Astrocyte (in vitro differentiated cells and primary cell): ENCODE data around the gene CD81. TPM values are rescaled to one million over a fixed set of nuclear protein-coding genes. Genes with fewer than 3 reads are reported as not detected.
"Not testable (repeated sequence)": the region's sequence is repeated elsewhere in the genome, so short reads cannot be mapped to it uniquely, and the experiment has no call there.

Experiments
- DNase-seq: peaks from one replicate; pipeline ENCODE4 v3.0.0-alpha.2; 2010; ENCODE audit warnings: low read depth
- FAIRE-seq: peaks from 2 replicates; lab custom pipeline; 2011; peaks lifted over from hg19 to GRCh38; lab: Jason Lieb, UNC
- H2AFZ ChIP-seq: 2 replicates; pipeline ENCODE4 v1.6.0; 2012; ENCODE audit warnings: low read depth, low read length, inconsistent platforms
- H3K27ac ChIP-seq: 2 replicates; pipeline ENCODE4 v1.5.1; 2011; ENCODE audit warnings: low read depth, low read length, inconsistent platforms
- H3K27me3 ChIP-seq: 2 replicates; pipeline ENCODE4 v1.6.0; 2011; ENCODE audit warnings: low read length, inconsistent platforms; ENCODE audit not compliant: insufficient read depth
- H3K36me3 ChIP-seq: 2 replicates; pipeline ENCODE4 v1.5.1; 2011; ENCODE audit warnings: low read length, inconsistent platforms; ENCODE audit not compliant: insufficient read depth
- H3K4me1 ChIP-seq: 2 replicates; pipeline ENCODE4 v1.5.1; 2011; ENCODE audit warnings: low read length, inconsistent platforms; ENCODE audit not compliant: insufficient read depth
- H3K4me2 ChIP-seq: 2 replicates; pipeline ENCODE4 v1.6.0; 2012; ENCODE audit warnings: low read length, inconsistent platforms
- H3K4me3 ChIP-seq: 2 replicates; pipeline ENCODE4 v1.5.1; 2011; ENCODE audit warnings: low read depth, mild to moderate bottlenecking, low read length, inconsistent platforms; ENCODE audit not compliant: insufficient read depth
- H3K79me2 ChIP-seq: 2 replicates; pipeline ENCODE4 v1.6.0; 2012; ENCODE audit warnings: mild to moderate bottlenecking, low read length, inconsistent platforms; ENCODE audit not compliant: insufficient read depth
- H3K9ac ChIP-seq: 2 replicates; pipeline ENCODE4 v1.6.0; 2012; ENCODE audit warnings: mild to moderate bottlenecking, low read length, inconsistent platforms
- H3K9me3 ChIP-seq: 2 replicates; pipeline ENCODE4 v1.5.1; 2012; ENCODE audit warnings: low read depth, mild to moderate bottlenecking, low read length, inconsistent platforms; ENCODE audit not compliant: insufficient read depth
- H4K20me1 ChIP-seq: 2 replicates; pipeline ENCODE4 v1.6.0; 2012; ENCODE audit warnings: low read length, inconsistent platforms; ENCODE audit not compliant: insufficient read depth
- H3K27ac Mint-ChIP-seq: one replicate; pipeline ENCODE4 v1.8.0; 2021; ENCODE audit warnings: mild to moderate bottlenecking, mixed read lengths; ENCODE audit not compliant: unreplicated experiment
- H3K27me3 Mint-ChIP-seq: one replicate; pipeline ENCODE4 v1.8.0; 2021; ENCODE audit warnings: low read depth, mixed read lengths; ENCODE audit not compliant: unreplicated experiment
- H3K36me3 Mint-ChIP-seq: one replicate; pipeline ENCODE4 v1.8.0; 2021; ENCODE audit warnings: low read depth, mixed read lengths; ENCODE audit not compliant: unreplicated experiment
- H3K4me1 Mint-ChIP-seq: one replicate; pipeline ENCODE4 v1.8.0; 2021; ENCODE audit warnings: low read depth, mixed read lengths; ENCODE audit not compliant: unreplicated experiment
- H3K4me3 Mint-ChIP-seq: one replicate; pipeline ENCODE4 v1.8.0; 2021; ENCODE audit warnings: mild to moderate bottlenecking, moderate library complexity, mixed read lengths; ENCODE audit not compliant: unreplicated experiment
- H3K9me3 Mint-ChIP-seq: one replicate; pipeline ENCODE4 v1.8.0; 2021; ENCODE audit warnings: mild to moderate bottlenecking, mixed read lengths; ENCODE audit not compliant: unreplicated experiment
- CTCF ChIP-seq: IDR thresholded peaks from 2 replicates; pipeline ENCODE4 v1.5.1; 2011; ENCODE audit warnings: low read depth, mild to moderate bottlenecking, inconsistent platforms, low read length, moderate library complexity; ENCODE audit not compliant: insufficient read depth
- EZH2 ChIP-seq: IDR thresholded peaks from 2 replicates; pipeline ENCODE4 v1.6.1; 2012; ENCODE audit warnings: mild to moderate bottlenecking, low read length, inconsistent platforms; ENCODE audit not compliant: insufficient read depth
- total RNA-seq: library from RNA; stranded (reverse); gene quantifications from 2 replicates; pipeline ENCODE4 v1.2.1, GENCODE V29; 2021

CD81 gene
- total RNA-seq, 1 donor from 2014 or later, result 625 TPM

- Histone ChIP-seq H3K4me1 (no peaks in the 10 kb centered on the region), H2AFZ (no peak overlapping the region), H3K9me3 (peaks cover 6% of the 10 kb centered on the region), H3K9ac (no peak overlapping the region), H3K27me3 (peaks cover 2% of the 10 kb centered on the region), H3K36me3 (no peaks in the 10 kb centered on the region), H3K4me2 (no peak overlapping the region), H4K20me1 (no peaks in the 10 kb centered on the region), H3K79me2 (no peaks in the 10 kb centered on the region), H3K27ac (no peak overlapping the region), H3K4me3 (no peak overlapping the region)
- FAIRE-seq (no peak), DNase-seq (no peak)
- Mint-ChIP-seq H3K9me3 (peaks cover 36% of the 10 kb centered on the region), H3K27me3 (peaks cover 28% of the 10 kb centered on the region), H3K36me3 (peaks cover 4% of the 10 kb centered on the region), H3K4me3 (no peak overlapping the region), H3K27ac (no peak overlapping the region), H3K4me1 (peaks cover 8% of the 10 kb centered on the region)
- TF ChIP-seq CTCF, result no peak
- no peak for TF ChIP-seq EZH2
Measured at GRCh38 chr11:2352420-2352819, 24.7 kb upstream of the CD81 start.

- Histone ChIP-seq H4K20me1 (no peaks in the 10 kb centered on the region), H3K9ac (no peak overlapping the region), H3K4me3 (no peak overlapping the region), H3K79me2 (no peaks in the 10 kb centered on the region), H3K36me3 (no peaks in the 10 kb centered on the region), H2AFZ (no peak overlapping the region), H3K27ac (no peak overlapping the region), H3K4me1 (no peaks in the 10 kb centered on the region), H3K9me3 (no peaks in the 10 kb centered on the region), H3K4me2 (no peak overlapping the region), H3K27me3 (peaks cover under 1% of the 10 kb centered on the region)
- no peak for FAIRE-seq
- peaks cover 8% of the 10 kb centered on the region for H3K4me1 Mint-ChIP-seq
- peaks cover 27% of the 10 kb centered on the region for H3K27me3 Mint-ChIP-seq
- no peak for TF ChIP-seq EZH2
- no peak for TF ChIP-seq CTCF
- no peak overlapping the region for H3K27ac Mint-ChIP-seq
- H3K36me3 Mint-ChIP-seq, result peaks cover 2% of the 10 kb centered on the region
- H3K4me3 Mint-ChIP-seq, result no peak overlapping the region
- H3K9me3 Mint-ChIP-seq, result peaks cover 22% of the 10 kb centered on the region
- no peak for DNase-seq
Measured at GRCh38 chr11:2355000-2355644, 22.0 kb upstream of the CD81 start.

GRCh38 chr11:2357246-2357645, 19.9 kb upstream of the CD81 start:
- Mint-ChIP-seq H3K27ac (no peak overlapping the region), H3K4me3 (no peak overlapping the region), H3K36me3 (peaks cover 3% of the 10 kb centered on the region), H3K27me3 (peaks cover 23% of the 10 kb centered on the region), H3K4me1 (peaks cover 8% of the 10 kb centered on the region), H3K9me3 (peaks cover 14% of the 10 kb centered on the region)
- Histone ChIP-seq H2AFZ (no peak overlapping the region), H3K4me2 (no peak overlapping the region), H3K9ac (no peak overlapping the region), H3K36me3 (no peaks in the 10 kb centered on the region), H3K27me3 (no peaks in the 10 kb centered on the region), H3K4me1 (no peaks in the 10 kb centered on the region), H3K27ac (no peak overlapping the region), H3K4me3 (no peak overlapping the region), H3K79me2 (no peaks in the 10 kb centered on the region), H3K9me3 (no peaks in the 10 kb centered on the region), H4K20me1 (no peaks in the 10 kb centered on the region)
- FAIRE-seq (no peak), DNase-seq (no peak)
- TF ChIP-seq EZH2 (no peak), CTCF (no peak)

GRCh38 chr11:2357651-2358050, 19.5 kb upstream of the CD81 start:
- not testable (repeated sequence) for H3K36me3 ChIP-seq, H3K4me1 Mint-ChIP-seq, H3K9ac ChIP-seq, H3K79me2 ChIP-seq, H3K4me3 ChIP-seq, H3K27me3 ChIP-seq, H3K9me3 ChIP-seq, H3K27ac Mint-ChIP-seq, H3K4me2 ChIP-seq, H3K36me3 Mint-ChIP-seq, H3K4me1 ChIP-seq, H2AFZ ChIP-seq, H3K27ac ChIP-seq, DNase-seq, FAIRE-seq, H3K4me3 Mint-ChIP-seq, H4K20me1 ChIP-seq
- Mint-ChIP-seq H3K9me3 (peaks cover 11% of the 10 kb centered on the region), H3K27me3 (peaks cover 24% of the 10 kb centered on the region)
